GM23338 (cell line): ENCODE data around the gene MEGF11. TPM values are rescaled to one million over a fixed set of nuclear protein-coding genes. Genes with fewer than 3 reads are reported as not detected.

Experiments
- ATAC-seq: fragments of 200-7000 bp; cut with Tn5 transposase; 3 replicates; pipeline ENCODE4 v1.9.1; 2020
- DNase-seq: peaks from one replicate; pipeline ENCODE4 v3.0.0-alpha.2; 2015; ENCODE audit warnings: low spot score
- H2AFZ ChIP-seq: fragments of 200-600 bp; sonication (generic); 2 replicates; pipeline ENCODE4 v1.8.0; 2016; ENCODE audit warnings: antibody characterized with exemption, mild to moderate bottlenecking, moderate library complexity
- H3F3A ChIP-seq: fragments of 200-600 bp; sonication (generic); replicated peaks from 2 replicates; pipeline ENCODE4 v1.8.0; 2017; ENCODE audit warnings: antibody characterized with exemption, mixed run types, low read depth
- H3K27ac ChIP-seq: fragments of 200-600 bp; sonication (generic); 2 replicates; pipeline ENCODE4 v1.6.1; 2016; ENCODE audit warnings: low read depth
- H3K27me3 ChIP-seq: fragments of 200-600 bp; sonication (generic); 2 replicates; pipeline ENCODE4 v1.8.0; 2016; ENCODE audit warnings: mild to moderate bottlenecking, mixed run types, moderate library complexity; ENCODE audit not compliant: insufficient read depth
- H3K36me3 ChIP-seq: fragments of 200-600 bp; sonication (generic); 2 replicates; pipeline ENCODE4 v1.8.0; 2016; ENCODE audit warnings: mild to moderate bottlenecking; ENCODE audit not compliant: insufficient read depth
- H3K4me1 ChIP-seq: fragments of 200-600 bp; sonication (generic); 2 replicates; pipeline ENCODE4 v1.8.0; 2016; ENCODE audit warnings: mild to moderate bottlenecking, moderate library complexity; ENCODE audit not compliant: insufficient read depth
- H3K4me2 ChIP-seq: fragments of 200-600 bp; sonication (generic); 2 replicates; pipeline ENCODE4 v1.7.1; 2017; ENCODE audit warnings: mixed run types
- H3K4me3 ChIP-seq: fragments of 200-600 bp; sonication (generic); 2 replicates; pipeline ENCODE4 v1.6.1; 2016; ENCODE audit warnings: mixed run types
- H3K79me2 ChIP-seq: fragments of 200-600 bp; sonication (generic); replicated peaks from 2 replicates; pipeline ENCODE4 v1.8.0; 2017; ENCODE audit warnings: mild to moderate bottlenecking; ENCODE audit not compliant: insufficient read depth
- H3K9me2 ChIP-seq: fragments of 200-600 bp; sonication (generic); 2 replicates; pipeline ENCODE4 v1.8.0; 2017; ENCODE audit not compliant: insufficient read depth
- H4K20me1 ChIP-seq: fragments of 200-600 bp; sonication (generic); replicated peaks from 2 replicates; pipeline ENCODE4 v1.8.0; 2017; ENCODE audit warnings: mild to moderate bottlenecking; ENCODE audit not compliant: insufficient read depth
- H3K27ac Mint-ChIP-seq: 2 replicates; pipeline ENCODE4 v1.8.0; 2020; ENCODE audit warnings: inconsistent platforms, mild to moderate bottlenecking, moderate library complexity, mixed read lengths
- H3K27me3 Mint-ChIP-seq: 3 replicates; pipeline ENCODE4 v1.8.0; 2022; ENCODE audit warnings: low read depth, mild to moderate bottlenecking, moderate library complexity, mixed read lengths, inconsistent platforms; ENCODE audit not compliant: insufficient read depth, poor library complexity
- H3K36me3 Mint-ChIP-seq: 3 replicates; pipeline ENCODE4 v1.8.0; 2021; ENCODE audit warnings: low read depth, mild to moderate bottlenecking, inconsistent platforms, moderate library complexity, mixed read lengths
- H3K4me1 Mint-ChIP-seq: 3 replicates; pipeline ENCODE4 v1.8.0; 2020; ENCODE audit warnings: mild to moderate bottlenecking, inconsistent platforms, mixed read lengths
- H3K4me3 Mint-ChIP-seq: 3 replicates; pipeline ENCODE4 v1.8.0; 2021; ENCODE audit warnings: moderate library complexity, mild to moderate bottlenecking, inconsistent platforms, mixed read lengths
- H3K9me3 Mint-ChIP-seq: 3 replicates; pipeline ENCODE4 v1.8.0; 2020; ENCODE audit warnings: moderate library complexity, mild to moderate bottlenecking, inconsistent platforms, mixed read lengths
- CREB1 ChIP-seq: fragments of 250-450 bp; sonication (Bioruptor Pico); IDR thresholded peaks from 2 replicates; pipeline ENCODE4 v1.5.0; 2020; ENCODE audit warnings: low read depth, mild to moderate bottlenecking, moderate library complexity
- CTCF ChIP-seq, 2 experiments: fragments of 200-600 bp in 1 of 2; sonication (generic) in 1 of 2; conservative IDR thresholded peaks; 2 replicates each; pipeline versions ENCODE4 v1.5.1 to v1.6.1; 2016 to 2017; ENCODE audit warnings: antibody characterized with exemption in 2 of 2, low read depth in 2 of 2, mild to moderate bottlenecking in 2 of 2, moderate library complexity in 1 of 2
- ETS1 ChIP-seq: IDR thresholded peaks from 2 replicates; pipeline ENCODE4 v1.6.1; 2016; ENCODE audit warnings: antibody characterized with exemption
- EZH2 ChIP-seq: fragments of 200-600 bp; sonication (generic); IDR thresholded peaks from one replicate; pipeline ENCODE4 v1.8.0; 2017; ENCODE audit warnings: antibody characterized with exemption, mild to moderate bottlenecking, low read depth; ENCODE audit not compliant: unreplicated experiment
- EZH2phosphoT487 ChIP-seq: fragments of 200-600 bp; sonication (generic); IDR thresholded peaks from one replicate; pipeline ENCODE4 v1.8.1; 2018; ENCODE audit warnings: antibody characterized with exemption; ENCODE audit not compliant: unreplicated experiment
- JUNB ChIP-seq: IDR thresholded peaks from one replicate; pipeline ENCODE4 v1.6.1; 2016; ENCODE audit warnings: antibody characterized with exemption; ENCODE audit not compliant: unreplicated experiment
- NANOG ChIP-seq: IDR thresholded peaks from 2 replicates; pipeline ENCODE4 v1.6.1; 2016; ENCODE audit warnings: antibody characterized with exemption, borderline replicate concordance
- POLR2AphosphoS5 ChIP-seq: IDR thresholded peaks from 2 replicates; pipeline ENCODE4 v1.6.1; 2016; ENCODE audit warnings: antibody characterized with exemption, low read depth
- REST ChIP-seq: IDR thresholded peaks from one replicate; pipeline ENCODE4 v1.6.1; 2018; ENCODE audit warnings: antibody characterized with exemption; ENCODE audit not compliant: unreplicated experiment
- STAT1 ChIP-seq: IDR thresholded peaks from one replicate; pipeline ENCODE4 v1.6.1; 2016; ENCODE audit warnings: antibody characterized with exemption; ENCODE audit not compliant: unreplicated experiment
- ZNF114 ChIP-seq: fragments of 250-450 bp; sonication (Bioruptor Pico); IDR thresholded peaks from 2 replicates; pipeline ENCODE4 v1.5.0; 2020; ENCODE audit warnings: mild to moderate bottlenecking, moderate library complexity
- ZNF331 ChIP-seq: fragments of 250-450 bp; sonication (Bioruptor Pico); IDR thresholded peaks from 2 replicates; pipeline ENCODE4 v1.5.0; 2020; ENCODE audit warnings: low read depth, mild to moderate bottlenecking, moderate library complexity
- polyA plus RNA-seq: library from polyadenylated mRNA; unstranded; fragments of >200 nt; fragmentation: Nextera tagmentation; extraction: Ambion mirVana; gene quantifications from 2 replicates; pipeline ENCODE4 v1.2.1, GENCODE V29; 2016
- total RNA-seq: library from RNA; depleted of rRNA; stranded (reverse); fragments of >200 nt; shearing (Covaris generic); gene quantifications from 2 replicates; pipeline ENCODE4 v1.2.3, GENCODE V29; 2014

Gene MEGF11
- total and polyA plus RNA-seq, 2 experiments from 2014 or later = 1.3 to 1.9 TPM

GRCh38 chr15:65923264-65923663 is 330.3 kb downstream of the MEGF11 start (continued):
- TF ChIP-seq REST (no peak), ZNF114 (CRISPR knock-in tag) (no peak), POLR2AphosphoS5 (no peak), ZNF331 (CRISPR knock-in tag) (no peak), CTCF (conservative IDR thresholded peaks at IDR 0.05; ENCODE audit: low read depth in 2 of 2) (no peak)

- Mint-ChIP-seq H3K27ac (no peak overlapping the region; the same call in 1 of the 2 replicates), H3K27me3 (peaks cover 4% of the 10 kb centered on the region), H3K4me3 (no peak overlapping the region), H3K4me1 (peaks cover 14% of the 10 kb centered on the region), H3K9me3 (no peaks in the 10 kb centered on the region), H3K36me3 (no peaks in the 10 kb centered on the region)
- no peak overlapping the region for H3K27ac ChIP-seq
- H3K36me3 ChIP-seq = no peaks in the 10 kb centered on the region
- H3K9me2 ChIP-seq = no peaks in the 10 kb centered on the region
- no peaks in the 10 kb centered on the region for H3K79me2 ChIP-seq
- no peak overlapping the region for H2AFZ ChIP-seq
- no peaks in the 10 kb centered on the region for H3F3A ChIP-seq
- H3K4me2 ChIP-seq = no peak overlapping the region
- no peak overlapping the region for H3K4me3 ChIP-seq
- no peaks in the 10 kb centered on the region for H3K4me1 ChIP-seq
- no peaks in the 10 kb centered on the region for H4K20me1 ChIP-seq
- no peak for ATAC-seq
- H3K27me3 ChIP-seq = no peaks in the 10 kb centered on the region
- TF ChIP-seq ZNF331 (CRISPR knock-in tag) = no peak
- no peak for TF ChIP-seq JUNB
- no peak for TF ChIP-seq POLR2AphosphoS5
- TF ChIP-seq ZNF114 (CRISPR knock-in tag) = no peak
- TF ChIP-seq EZH2 = no peak
- no peak for TF ChIP-seq NANOG
- no peak for TF ChIP-seq STAT1
- TF ChIP-seq REST = no peak
- no peak for TF ChIP-seq ETS1
- no peak for TF ChIP-seq CREB1
- no peak for TF ChIP-seq EZH2phosphoT487
- no peak for DNase-seq
These were observed 330.9 kb downstream of the MEGF11 start for GRCh38 chr15:65922621-65923020.
